Panc1 (cell line): Measurements from ENCODE around the gene RASGEF1C. TPM values are rescaled to one million over a fixed set of nuclear protein-coding genes. Genes with fewer than 3 reads are reported as not detected.

ENCODE experiments used
- ATAC-seq: fragments of 200-7000 bp; cut with Tn5 transposase; 2 replicates; pipeline ENCODE4 v1.9.1; 2020; ENCODE audit warnings: mild to moderate bottlenecking, moderate library complexity
- BruUV-seq: library from RNA; stranded (reverse); fragments of 400-500 nt; replicated peaks from 2 replicates; lab custom pipeline; 2021; lab: Mats Ljungman, UMichigan
- CTCF ChIA-PET: fragments of 300-600 bp; sonication (Branson Sonifier 250); formaldehyde crosslinking; loops from one replicate; lab custom pipeline; 2022; ENCODE audit warnings: antibody characterized with exemption; lab: Charles Lee
- POLR2A ChIA-PET: fragments of 300-600 bp; sonication (Branson Sonifier 250); formaldehyde crosslinking; loops from one replicate; lab custom pipeline; 2022; ENCODE audit warnings: antibody characterized with exemption; lab: Charles Lee
- DNase-seq: peaks from one replicate; pipeline ENCODE4 v3.0.0-alpha.2; 2010; ENCODE audit warnings: low read depth, low spot score
- H3K27ac ChIP-seq: 2 replicates; pipeline ENCODE4 v1.5.1; 2011; ENCODE audit warnings: mild to moderate bottlenecking, low read length, inconsistent platforms
- H3K27me3 ChIP-seq: fragments of 200-500 bp; sonication (Bioruptor generic); 2 replicates; pipeline ENCODE4 v1.6.0; 2014; ENCODE audit warnings: low read length, inconsistent platforms; ENCODE audit not compliant: control insufficient read depth, insufficient read depth
- H3K36me3 ChIP-seq: fragments of 200-500 bp; sonication (Bioruptor generic); 2 replicates; pipeline ENCODE4 v1.5.1; 2014; ENCODE audit warnings: inconsistent platforms, mild to moderate bottlenecking, low read length, moderate library complexity; ENCODE audit not compliant: control insufficient read depth, insufficient read depth
- H3K4me1 ChIP-seq: 2 replicates; pipeline ENCODE4 v1.5.1; 2011; ENCODE audit warnings: inconsistent platforms, mild to moderate bottlenecking, low read length, moderate library complexity; ENCODE audit not compliant: control insufficient read depth, insufficient read depth
- H3K4me3 ChIP-seq, 2 experiments: 2 replicates each; pipeline ENCODE4 v1.5.1; 2011 to 2012; ENCODE audit warnings: low read depth in 2 of 2, low read length in 2 of 2, mild to moderate bottlenecking in 2 of 2, inconsistent platforms in 1 of 2, moderate library complexity in 1 of 2
- H3K9me3 ChIP-seq: fragments of 200-500 bp; sonication (Bioruptor generic); 2 replicates; pipeline ENCODE4 v1.5.1; 2014; ENCODE audit warnings: low read depth, mild to moderate bottlenecking, inconsistent platforms, low read length, moderate library complexity; ENCODE audit not compliant: control insufficient read depth, insufficient read depth
- CTCF ChIP-seq: fragments of 450-650 bp; IDR thresholded peaks from 2 replicates; pipeline ENCODE4 v1.5.1; 2017; ENCODE audit warnings: mild to moderate bottlenecking
- POLR2AphosphoS5 ChIP-seq: IDR thresholded peaks from 2 replicates; pipeline ENCODE4 v1.6.1; 2012; ENCODE audit warnings: mild to moderate bottlenecking, low read depth, low read length, moderate library complexity
- REST ChIP-seq, 2 experiments: IDR thresholded peaks; 2 replicates each; pipeline ENCODE4 v1.6.1; 2011 to 2012; ENCODE audit warnings: low read depth in 2 of 2, control low read depth in 1 of 2, low read length in 1 of 2, mild to moderate bottlenecking in 1 of 2, moderate library complexity in 1 of 2; ENCODE audit not compliant: insufficient read depth in 1 of 2
- SIN3A ChIP-seq: IDR thresholded peaks from 2 replicates; pipeline ENCODE4 v1.6.1; 2012; ENCODE audit warnings: low read depth, mild to moderate bottlenecking, low read length, moderate library complexity, borderline replicate concordance; ENCODE audit not compliant: insufficient read depth
- TCF7L2 ChIP-seq: IDR thresholded peaks from 2 replicates; pipeline ENCODE4 v1.6.1; 2011; ENCODE audit warnings: mild to moderate bottlenecking, low read depth, low read length, inconsistent platforms
- in situ Hi-C: cut with HindIII; loops from 2 replicates; pipeline ENCODE4 v1.10.0; 2016; ENCODE audit warnings: low sequenced_read_pairs, low pct_unique_long_range_greater_than_20kb
- intact Hi-C: fragments of 100-400 bp; cut with micrococcal nuclease; formaldehyde crosslinking; loops from one replicate; pipeline ENCODE4 v1.10.0; 2022; ENCODE audit not compliant: unreplicated experiment
- total RNA-seq: library from RNA; stranded (reverse); gene quantifications from one replicate; pipeline ENCODE4 v1.2.1, GENCODE V29; 2021; ENCODE audit not compliant: unreplicated experiment

RASGEF1C gene
- total RNA-seq, 1 experiment from 2014 or later = 0.49 TPM

GRCh38 chr5:180173875-180174586 lies 35.0 kb downstream of the RASGEF1C start:
- Histone ChIP-seq H3K27me3 (no peaks in the 10 kb centered on the region), H3K9me3 (no peaks in the 10 kb centered on the region), H3K4me1 (peaks cover 5% of the 10 kb centered on the region), H3K4me3 (no peak overlapping the region), H3K36me3 (no peaks in the 10 kb centered on the region), H3K27ac (no peak overlapping the region)
- POLR2A ChIA-PET = no interaction called here
- CTCF ChIA-PET = no interaction called here
- no TSS peak for BruUV-seq
- no peak for TF ChIP-seq CTCF
- no peak for TF ChIP-seq TCF7L2
- no peak for TF ChIP-seq POLR2AphosphoS5
- no peak for TF ChIP-seq SIN3A
- no peak for TF ChIP-seq REST (IDR thresholded peaks at IDR 0.05; ENCODE audit: insufficient read depth in 1 of 2, low read depth in 2 of 2, low read length in 1 of 2)
- in situ Hi-C loops (no loop called here), intact Hi-C loops (no loop called here)
- no peak for ATAC-seq
- DNase-seq = no peak

GRCh38 chr5:180173198-180173544 lies 35.8 kb downstream of the RASGEF1C start:
- DNase-seq = no peak
- Histone ChIP-seq H3K36me3 (no peaks in the 10 kb centered on the region), H3K27ac (no peak overlapping the region), H3K27me3 (no peaks in the 10 kb centered on the region), H3K4me3 (no peak overlapping the region), H3K9me3 (no peaks in the 10 kb centered on the region), H3K4me1 (peaks cover 5% of the 10 kb centered on the region)
- in situ Hi-C loops (no loop called here), intact Hi-C loops (no loop called here)
- ChIA-PET CTCF (no interaction called here), POLR2A (no interaction called here)
- no TSS peak for BruUV-seq
- TF ChIP-seq TCF7L2 (no peak), POLR2AphosphoS5 (no peak), CTCF (no peak), REST (IDR thresholded peaks at IDR 0.05; ENCODE audit: insufficient read depth in 1 of 2, low read depth in 2 of 2, low read length in 1 of 2) (no peak), SIN3A (no peak)
- no peak for ATAC-seq
